Activated CD8-positive, alpha-beta T cell treated with anti-CD3 and anti-CD28 coated beads for 36 hours (primary cell): Measurements from ENCODE around the gene LSM14B. TPM values are rescaled to one million over a fixed set of nuclear protein-coding genes. Genes with fewer than 3 reads are reported as not detected.

Source experiments
- ATAC-seq: fragments of 200-7000 bp; cut with Tn5 transposase; one replicate; pipeline ENCODE4 v1.10.0; 2021; ENCODE audit warnings: mild to moderate bottlenecking, moderate library complexity
- CTCF ChIA-PET: fragments of 350-600 bp; sonication (Branson Sonifier 250); formaldehyde crosslinking; loops from one replicate; lab custom pipeline; 2021; ENCODE audit warnings: antibody characterized with exemption; lab: Charles Lee
- POLR2A ChIA-PET: fragments of 350-600 bp; sonication (Branson Sonifier 250); formaldehyde crosslinking; loops from one replicate; lab custom pipeline; 2021; ENCODE audit warnings: antibody characterized with exemption; lab: Charles Lee
- DNase-seq: peaks from one replicate; pipeline ENCODE4 v3.0.0-alpha.2; 2020
- H3K27ac Mint-ChIP-seq: one replicate; pipeline ENCODE4 v1.8.0; 2021; ENCODE audit warnings: mild to moderate bottlenecking, mixed read lengths
- H3K27me3 Mint-ChIP-seq: one replicate; pipeline ENCODE4 v1.8.0; 2021; ENCODE audit warnings: mixed read lengths
- H3K36me3 Mint-ChIP-seq: one replicate; pipeline ENCODE4 v1.8.0; 2021; ENCODE audit warnings: low read depth, mixed read lengths
- H3K4me1 Mint-ChIP-seq: one replicate; pipeline ENCODE4 v1.8.0; 2021; ENCODE audit warnings: low read depth, mixed read lengths
- H3K4me3 Mint-ChIP-seq: one replicate; pipeline ENCODE4 v1.8.0; 2021; ENCODE audit warnings: mild to moderate bottlenecking, moderate library complexity, mixed read lengths
- H3K9me3 Mint-ChIP-seq: one replicate; pipeline ENCODE4 v1.8.0; 2021; ENCODE audit warnings: mixed read lengths
- CTCF ChIP-seq: fragments of 200-600 bp; IDR thresholded peaks from one replicate; pipeline ENCODE4 v1.8.0; 2022; ENCODE audit warnings: antibody characterized with exemption, mild to moderate bottlenecking
- intact Hi-C: fragments of 100-400 bp; cut with micrococcal nuclease; formaldehyde crosslinking; loops from one replicate; pipeline ENCODE4 v1.10.0; 2022
- total RNA-seq, 2 experiments: library from RNA; stranded (reverse); gene quantifications; one replicate each; pipeline ENCODE4 v1.2.3, GENCODE V29; 2021

Gene LSM14B
- total RNA-seq, 2 experiments from 2014 or later: 33.5 to 35.6 TPM

- Mint-ChIP-seq H3K4me1 (no peaks in the 10 kb centered on the region), H3K27me3 (no peaks in the 10 kb centered on the region), H3K36me3 (peaks cover 7% of the 10 kb centered on the region), H3K27ac (no peak overlapping the region), H3K9me3 (no peaks in the 10 kb centered on the region), H3K4me3 (no peak overlapping the region)
- ChIA-PET POLR2A (interaction anchor here (0.9 kb wide), 1 partner anchor 29 kb away, joined by 4 read pairs; no protein-coding TSS in a partner anchor), CTCF (no interaction called here)
- intact Hi-C loops: no loop called here
- DNase-seq: no peak
- ATAC-seq: no peak
- TF ChIP-seq CTCF: no peak
These were observed 49.0 kb downstream of the LSM14B start for GRCh38 chr20:62171245-62171644.

GRCh38 chr20:62172666-62173065 lies 50.4 kb downstream of the LSM14B start:
- Mint-ChIP-seq H3K27ac (no peak overlapping the region), H3K4me3 (no peak overlapping the region), H3K27me3 (no peaks in the 10 kb centered on the region), H3K36me3 (peaks cover 7% of the 10 kb centered on the region), H3K4me1 (no peaks in the 10 kb centered on the region), H3K9me3 (no peaks in the 10 kb centered on the region)
- CTCF ChIA-PET: no interaction called here
- no peak for ATAC-seq
- POLR2A ChIA-PET: interaction anchor here (0.8 kb wide), 1 partner anchor 18 kb away, joined by 3 read pairs; no protein-coding TSS in a partner anchor
- no peak for DNase-seq
- intact Hi-C loops: no loop called here
- no peak for TF ChIP-seq CTCF

DNA sequence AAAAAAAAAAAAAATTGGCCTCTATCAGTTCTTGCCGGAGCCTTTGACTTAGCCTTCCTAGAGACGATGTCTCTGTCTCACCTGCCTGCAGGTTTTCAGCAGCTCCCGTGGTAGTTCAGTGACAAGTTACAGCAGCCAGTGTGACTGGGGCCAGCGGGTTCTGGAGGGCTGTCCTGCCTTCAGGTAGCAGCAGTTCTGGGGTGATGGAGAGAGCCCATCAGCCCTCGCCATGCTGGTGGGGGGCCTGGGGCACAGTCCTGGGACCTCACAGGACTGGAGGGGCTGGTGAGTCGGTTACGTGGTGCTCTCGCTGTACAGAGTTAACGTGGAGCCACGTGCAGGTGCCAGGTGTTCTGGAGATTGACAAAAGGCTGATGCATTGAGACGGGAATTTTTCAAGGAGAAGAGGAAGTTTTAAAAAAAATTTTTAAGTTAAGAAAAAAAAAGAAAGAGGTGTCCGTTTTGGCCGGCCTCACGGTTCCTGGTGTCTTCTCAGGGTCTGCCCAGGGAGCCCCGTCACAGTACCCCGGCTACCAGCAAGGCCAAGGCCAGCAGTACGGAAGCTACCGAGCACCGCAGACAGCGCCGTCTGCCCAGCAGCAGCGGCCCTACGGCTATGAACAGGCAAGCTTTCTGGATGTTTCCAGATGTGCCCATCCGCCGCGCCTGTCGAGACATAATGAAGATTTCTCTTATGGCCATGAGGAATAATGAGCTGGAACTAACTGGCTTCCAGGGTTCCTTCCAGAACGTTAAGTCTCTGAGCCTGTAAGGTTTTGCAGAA lies 51.9 kb downstream of the LSM14B start:
- no peak overlapping the region for H3K4me3 Mint-ChIP-seq
- H3K36me3 Mint-ChIP-seq: peaks cover 12% of the 10 kb centered on the region
- H3K27me3 Mint-ChIP-seq: no peaks in the 10 kb centered on the region
- POLR2A ChIA-PET: interaction anchor here (1.0 kb wide), 1 partner anchor 108 kb away, joined by 3 read pairs; no protein-coding TSS in a partner anchor
- H3K4me1 Mint-ChIP-seq: no peaks in the 10 kb centered on the region
- no peaks in the 10 kb centered on the region for H3K9me3 Mint-ChIP-seq
- CTCF ChIA-PET: interaction anchor here (0.9 kb wide), 1 partner anchor 71 kb away, joined by 3 read pairs; no protein-coding TSS in a partner anchor
- H3K27ac Mint-ChIP-seq: no peak overlapping the region
- DNase-seq (no peak), ATAC-seq (no peak)
- intact Hi-C loops: no loop called here
- TF ChIP-seq CTCF: no peak

GRCh38 chr20:62174870-62175624 lies 52.8 kb downstream of the LSM14B start:
- H3K9me3 Mint-ChIP-seq: no peaks in the 10 kb centered on the region
- ATAC-seq (no peak), DNase-seq (no peak)
- H3K4me3 Mint-ChIP-seq: no peak overlapping the region
- no peaks in the 10 kb centered on the region for H3K27me3 Mint-ChIP-seq
- ChIA-PET POLR2A (interaction anchor here (1.0 kb wide), 1 partner anchor 109 kb away, joined by 3 read pairs; no protein-coding TSS in a partner anchor), CTCF (interaction anchor here (0.9 kb wide), 1 partner anchor 70 kb away, joined by 3 read pairs; no protein-coding TSS in a partner anchor)
- intact Hi-C loops: no loop called here
- TF ChIP-seq CTCF: no peak
- no peak overlapping the region for H3K27ac Mint-ChIP-seq
- peaks cover 12% of the 10 kb centered on the region for H3K36me3 Mint-ChIP-seq
- H3K4me1 Mint-ChIP-seq: no peaks in the 10 kb centered on the region

- H3K36me3 Mint-ChIP-seq: peaks cover 15% of the 10 kb centered on the region
- CTCF ChIA-PET: no interaction called here
- POLR2A ChIA-PET: no interaction called here
- H3K27ac Mint-ChIP-seq: no peak overlapping the region
- intact Hi-C loops: no loop called here
- ATAC-seq: no peak
- no peaks in the 10 kb centered on the region for H3K27me3 Mint-ChIP-seq
- H3K4me3 Mint-ChIP-seq: no peak overlapping the region
- no peaks in the 10 kb centered on the region for H3K4me1 Mint-ChIP-seq
- no peaks in the 10 kb centered on the region for H3K9me3 Mint-ChIP-seq
- no peak for DNase-seq
- TF ChIP-seq CTCF: no peak
These were observed 53.4 kb downstream of the LSM14B start for GRCh38 chr20:62175711-62176110.
